ENCODE measurements around the gene LRMDA.

DNA sequence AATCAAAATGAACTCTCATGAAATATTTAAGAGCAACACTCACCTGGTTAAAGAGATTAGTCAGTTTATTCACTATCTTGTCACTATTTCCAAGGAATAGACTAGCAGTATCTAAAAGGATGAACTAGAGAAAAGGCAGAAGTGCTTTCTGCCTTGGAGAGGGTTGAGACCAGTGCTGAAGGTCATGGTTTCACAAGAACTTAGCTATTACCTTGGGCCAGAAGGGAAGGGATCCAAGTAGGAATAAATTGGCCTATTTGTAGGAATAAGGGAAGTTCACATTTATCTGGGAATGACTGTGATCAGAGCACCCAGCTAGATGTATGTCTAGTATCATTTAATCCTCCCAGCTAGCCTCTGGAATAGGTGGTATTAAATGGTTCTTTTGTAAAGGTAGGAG lies 347.2 kb downstream of the LRMDA start:
- TF ChIP-seq EP300 (IDR thresholded peaks at IDR 0.05) (no peak), POLR2AphosphoS5 (IDR thresholded peaks at IDR 0.05) (no peak)
- TF ChIP-seq, protein P1, sequence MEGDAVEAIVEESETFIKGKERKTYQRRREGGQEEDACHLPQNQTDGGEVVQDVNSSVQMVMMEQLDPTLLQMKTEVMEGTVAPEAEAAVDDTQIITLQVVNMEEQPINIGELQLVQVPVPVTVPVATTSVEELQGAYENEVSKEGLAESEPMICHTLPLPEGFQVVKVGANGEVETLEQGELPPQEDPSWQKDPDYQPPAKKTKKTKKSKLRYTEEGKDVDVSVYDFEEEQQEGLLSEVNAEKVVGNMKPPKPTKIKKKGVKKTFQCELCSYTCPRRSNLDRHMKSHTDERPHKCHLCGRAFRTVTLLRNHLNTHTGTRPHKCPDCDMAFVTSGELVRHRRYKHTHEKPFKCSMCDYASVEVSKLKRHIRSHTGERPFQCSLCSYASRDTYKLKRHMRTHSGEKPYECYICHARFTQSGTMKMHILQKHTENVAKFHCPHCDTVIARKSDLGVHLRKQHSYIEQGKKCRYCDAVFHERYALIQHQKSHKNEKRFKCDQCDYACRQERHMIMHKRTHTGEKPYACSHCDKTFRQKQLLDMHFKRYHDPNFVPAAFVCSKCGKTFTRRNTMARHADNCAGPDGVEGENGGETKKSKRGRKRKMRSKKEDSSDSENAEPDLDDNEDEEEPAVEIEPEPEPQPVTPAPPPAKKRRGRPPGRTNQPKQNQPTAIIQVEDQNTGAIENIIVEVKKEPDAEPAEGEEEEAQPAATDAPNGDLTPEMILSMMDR (IDR thresholded peaks at IDR 0.05): no peak

Measured in sigmoid colon (tissue), 4 donors.